ENCODE measurements around the gene CDK5RAP2.

DNA sequence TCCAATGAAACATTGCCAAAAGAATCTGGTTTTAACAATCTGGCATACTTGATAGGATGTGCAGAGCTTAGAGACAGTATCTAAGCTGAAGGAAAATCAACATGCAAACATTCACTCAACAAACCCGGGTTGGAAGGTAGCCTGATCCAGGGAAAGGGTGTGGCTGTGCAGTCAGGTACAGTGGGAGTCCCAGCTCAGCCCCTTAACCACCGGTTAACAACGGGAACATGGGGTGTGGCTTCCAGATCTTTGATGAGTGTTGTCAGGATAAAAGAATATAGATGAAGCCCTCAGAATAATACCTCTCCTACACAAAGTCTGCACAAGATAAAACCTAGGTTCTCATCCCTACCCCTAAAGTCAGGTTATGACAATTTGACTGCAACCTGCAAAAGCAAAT, 127.3 kb downstream of the CDK5RAP2 start:
- no peak for TF ChIP-seq POLR2A (IDR thresholded peaks at IDR 0.05)
- TF ChIP-seq, protein P1, sequence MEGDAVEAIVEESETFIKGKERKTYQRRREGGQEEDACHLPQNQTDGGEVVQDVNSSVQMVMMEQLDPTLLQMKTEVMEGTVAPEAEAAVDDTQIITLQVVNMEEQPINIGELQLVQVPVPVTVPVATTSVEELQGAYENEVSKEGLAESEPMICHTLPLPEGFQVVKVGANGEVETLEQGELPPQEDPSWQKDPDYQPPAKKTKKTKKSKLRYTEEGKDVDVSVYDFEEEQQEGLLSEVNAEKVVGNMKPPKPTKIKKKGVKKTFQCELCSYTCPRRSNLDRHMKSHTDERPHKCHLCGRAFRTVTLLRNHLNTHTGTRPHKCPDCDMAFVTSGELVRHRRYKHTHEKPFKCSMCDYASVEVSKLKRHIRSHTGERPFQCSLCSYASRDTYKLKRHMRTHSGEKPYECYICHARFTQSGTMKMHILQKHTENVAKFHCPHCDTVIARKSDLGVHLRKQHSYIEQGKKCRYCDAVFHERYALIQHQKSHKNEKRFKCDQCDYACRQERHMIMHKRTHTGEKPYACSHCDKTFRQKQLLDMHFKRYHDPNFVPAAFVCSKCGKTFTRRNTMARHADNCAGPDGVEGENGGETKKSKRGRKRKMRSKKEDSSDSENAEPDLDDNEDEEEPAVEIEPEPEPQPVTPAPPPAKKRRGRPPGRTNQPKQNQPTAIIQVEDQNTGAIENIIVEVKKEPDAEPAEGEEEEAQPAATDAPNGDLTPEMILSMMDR (IDR thresholded peaks at IDR 0.05) = no peak
